ENCODE measurements around the gene BABAM2.

DNA sequence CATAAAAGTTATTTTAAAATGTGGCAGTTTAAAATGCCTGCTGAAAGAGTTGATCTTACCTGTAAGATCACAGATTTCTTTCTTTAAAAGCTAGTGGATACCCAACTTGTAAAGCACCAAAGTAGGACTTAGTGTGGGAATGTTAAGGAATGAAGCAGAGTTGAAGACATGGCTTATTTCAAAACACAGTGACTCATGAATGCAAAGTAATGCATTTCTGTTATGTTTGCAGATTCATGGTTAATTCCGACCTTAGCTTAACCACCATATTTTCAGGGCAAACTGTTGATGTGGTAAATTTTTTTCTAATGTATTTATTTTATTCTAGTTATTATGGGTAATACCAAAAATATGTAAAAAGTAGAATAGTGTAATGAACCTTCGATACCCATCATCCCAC, 295.4 kb downstream of the BABAM2 start:
- TF ChIP-seq, protein P1, sequence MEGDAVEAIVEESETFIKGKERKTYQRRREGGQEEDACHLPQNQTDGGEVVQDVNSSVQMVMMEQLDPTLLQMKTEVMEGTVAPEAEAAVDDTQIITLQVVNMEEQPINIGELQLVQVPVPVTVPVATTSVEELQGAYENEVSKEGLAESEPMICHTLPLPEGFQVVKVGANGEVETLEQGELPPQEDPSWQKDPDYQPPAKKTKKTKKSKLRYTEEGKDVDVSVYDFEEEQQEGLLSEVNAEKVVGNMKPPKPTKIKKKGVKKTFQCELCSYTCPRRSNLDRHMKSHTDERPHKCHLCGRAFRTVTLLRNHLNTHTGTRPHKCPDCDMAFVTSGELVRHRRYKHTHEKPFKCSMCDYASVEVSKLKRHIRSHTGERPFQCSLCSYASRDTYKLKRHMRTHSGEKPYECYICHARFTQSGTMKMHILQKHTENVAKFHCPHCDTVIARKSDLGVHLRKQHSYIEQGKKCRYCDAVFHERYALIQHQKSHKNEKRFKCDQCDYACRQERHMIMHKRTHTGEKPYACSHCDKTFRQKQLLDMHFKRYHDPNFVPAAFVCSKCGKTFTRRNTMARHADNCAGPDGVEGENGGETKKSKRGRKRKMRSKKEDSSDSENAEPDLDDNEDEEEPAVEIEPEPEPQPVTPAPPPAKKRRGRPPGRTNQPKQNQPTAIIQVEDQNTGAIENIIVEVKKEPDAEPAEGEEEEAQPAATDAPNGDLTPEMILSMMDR (IDR thresholded peaks at IDR 0.05; ENCODE audit: low read depth, low read length) = no peak
- TF ChIP-seq POLR2A (IDR thresholded peaks at IDR 0.05; ENCODE audit: extremely low read depth, insufficient read length) = no peak
- TF ChIP-seq, protein P2, sequence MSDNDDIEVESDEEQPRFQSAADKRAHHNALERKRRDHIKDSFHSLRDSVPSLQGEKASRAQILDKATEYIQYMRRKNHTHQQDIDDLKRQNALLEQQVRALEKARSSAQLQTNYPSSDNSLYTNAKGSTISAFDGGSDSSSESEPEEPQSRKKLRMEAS (IDR thresholded peaks at IDR 0.05; ENCODE audit: low read depth, low read length) = no peak
- no peak for TF ChIP-seq MYC (IDR thresholded peaks at IDR 0.05; ENCODE audit: low read depth, low read length)
